Head of caudate nucleus (tissue), 42 donors: Measurements from ENCODE around the gene MYDGF.
A peak's percentile ranks its signal among the peaks of the same experiment; 100 is the strongest.
"Not testable (repeated sequence)": the region's sequence is repeated elsewhere in the genome, so short reads cannot be mapped to it uniquely, and the experiment has no call there.

Experiments used
- DNase-seq, 42 donors: peaks; one replicate each; pipeline versions ENCODE4 v3.0.0 to v3.0.0-alpha.2; 2020 to 2021; ENCODE audit warnings: mixed read lengths in 7 of 42
- intact Hi-C: fragments of 100-400 bp; cut with DNase I; formaldehyde crosslinking; loops from one replicate; pipeline ENCODE4 v1.15.0; 2022

Gene MYDGF

DNA sequence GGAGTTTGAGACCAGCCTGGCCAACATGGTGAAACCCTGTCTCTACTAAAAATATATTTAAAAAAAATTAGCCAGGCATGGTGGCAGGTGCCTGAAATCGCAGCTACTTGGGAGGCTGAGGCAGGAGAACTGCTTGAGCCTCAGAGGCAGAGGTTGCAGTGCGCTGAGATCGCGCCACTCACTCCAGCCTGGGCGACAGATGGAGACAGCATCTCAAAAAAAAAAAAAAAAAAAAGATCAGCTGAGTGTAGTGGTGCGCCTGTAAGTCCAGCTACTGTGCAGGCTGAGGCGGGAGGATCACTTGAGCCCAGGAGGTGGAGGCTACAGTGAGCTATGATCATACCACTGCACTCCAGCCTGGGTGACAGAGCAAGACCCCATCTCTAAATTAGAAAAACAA is 9.9 kb upstream of the MYDGF start:
- DNase-seq, intact Hi-C loops: not testable (repeated sequence)

DNA sequence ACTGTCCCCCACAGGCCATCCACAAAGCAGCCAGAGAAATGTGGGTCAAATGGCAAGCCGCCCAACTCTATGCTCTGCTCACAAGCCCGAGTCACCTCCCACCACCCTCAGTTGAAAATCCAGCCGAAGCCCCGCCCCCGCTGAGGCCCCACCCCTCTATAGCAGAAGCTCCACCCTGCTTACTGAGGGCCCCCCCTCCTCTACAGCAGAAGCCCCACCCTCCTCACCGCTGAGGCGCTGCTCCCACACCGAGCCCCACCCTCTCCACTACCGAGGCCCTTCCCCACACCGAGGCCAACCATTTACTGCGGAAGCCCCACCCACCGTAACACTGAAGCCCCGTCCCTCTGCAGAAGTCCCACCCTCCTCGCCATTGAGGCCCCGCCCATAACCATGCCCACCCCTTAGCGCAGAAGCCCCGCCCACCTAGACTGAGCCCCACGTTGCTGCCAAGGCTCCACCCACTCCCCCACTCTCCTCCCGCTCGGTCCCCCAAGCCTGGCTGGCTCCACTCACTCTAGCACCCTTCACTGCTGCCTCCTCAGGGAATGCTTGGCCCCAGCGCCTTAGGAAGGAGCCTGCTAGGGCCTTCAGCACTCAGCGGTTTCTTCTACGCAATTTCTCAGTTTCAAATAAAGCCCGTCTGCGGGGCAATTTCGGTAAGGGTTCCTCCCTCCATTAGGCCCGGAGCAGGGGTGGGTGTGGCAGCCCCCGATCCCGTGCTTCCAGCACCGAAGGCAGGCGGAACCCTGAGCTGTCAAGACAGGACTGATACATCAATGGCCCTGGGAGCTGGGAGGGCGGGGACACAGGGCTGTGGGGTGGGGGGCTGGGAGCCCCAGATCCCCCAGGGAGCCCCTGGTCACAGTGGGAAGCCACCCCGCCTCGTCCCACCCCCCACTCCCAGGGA is 9.0 kb upstream of the MYDGF start:
- intact Hi-C loops, result no loop called here
- no peak for DNase-seq

DNA sequence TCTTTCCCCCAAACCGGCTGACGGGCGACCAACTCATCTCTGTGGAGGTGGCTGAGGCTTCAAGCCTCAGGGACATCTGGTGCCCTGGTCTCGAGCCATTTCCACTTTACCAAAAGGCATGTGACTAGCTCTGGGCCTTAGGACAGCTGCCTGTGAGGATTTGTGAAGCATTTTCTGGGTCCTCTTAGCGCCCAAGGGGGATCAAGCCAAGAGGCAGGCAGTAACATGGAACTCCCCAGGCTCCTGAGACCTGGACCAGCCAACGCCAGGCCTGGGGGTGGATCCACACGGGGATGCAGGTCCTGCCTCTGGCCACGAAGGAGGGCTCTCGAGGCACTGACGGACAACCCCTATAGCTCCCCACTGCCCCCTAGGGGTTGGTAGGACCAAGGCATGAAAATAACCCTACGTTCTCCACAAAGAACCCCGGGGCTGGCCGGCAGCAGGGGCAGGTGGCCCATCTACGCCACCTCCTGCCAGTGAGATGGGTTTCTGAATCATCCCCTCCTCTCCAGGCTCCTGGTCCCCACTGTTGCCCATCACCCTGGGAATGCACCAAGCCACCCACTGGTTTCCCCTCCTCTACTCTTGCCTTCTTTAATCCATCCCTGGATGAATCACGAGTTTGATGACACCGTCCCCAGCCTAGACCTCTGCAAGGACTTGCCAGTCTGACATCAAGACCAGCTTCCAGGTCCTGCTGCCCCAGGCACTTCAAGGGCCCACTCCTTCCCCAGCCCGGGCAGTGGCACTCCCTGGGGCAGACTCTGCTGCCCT is 7.0 kb upstream of the MYDGF start:
- DNase-seq, result peak in 7 of 42 donors; percentile 11 to 36 (median 25)
- intact Hi-C loops, result no loop called here

DNA sequence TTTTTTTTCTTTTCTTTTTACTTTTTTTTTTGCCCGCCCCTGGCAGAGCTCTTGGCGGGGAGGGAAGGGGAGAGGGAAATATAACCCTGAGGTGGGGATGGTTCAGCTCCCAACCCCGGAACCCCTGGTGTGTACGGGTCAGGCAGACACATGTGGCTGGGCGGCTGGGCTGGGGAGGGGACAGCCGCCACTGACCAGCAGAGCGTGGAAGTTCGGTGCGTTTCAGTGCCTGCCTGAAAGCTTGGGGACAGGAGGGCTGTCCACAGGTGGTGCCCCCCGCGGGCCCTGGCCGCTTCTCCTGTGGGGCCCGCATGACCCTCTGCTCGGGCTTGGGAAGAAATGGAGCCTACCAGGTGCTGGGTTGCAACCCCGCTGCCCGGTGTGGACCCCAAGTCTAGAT is 5.2 kb upstream of the MYDGF start:
- intact Hi-C loops, result no loop called here
- DNase-seq, result no peak

DNA sequence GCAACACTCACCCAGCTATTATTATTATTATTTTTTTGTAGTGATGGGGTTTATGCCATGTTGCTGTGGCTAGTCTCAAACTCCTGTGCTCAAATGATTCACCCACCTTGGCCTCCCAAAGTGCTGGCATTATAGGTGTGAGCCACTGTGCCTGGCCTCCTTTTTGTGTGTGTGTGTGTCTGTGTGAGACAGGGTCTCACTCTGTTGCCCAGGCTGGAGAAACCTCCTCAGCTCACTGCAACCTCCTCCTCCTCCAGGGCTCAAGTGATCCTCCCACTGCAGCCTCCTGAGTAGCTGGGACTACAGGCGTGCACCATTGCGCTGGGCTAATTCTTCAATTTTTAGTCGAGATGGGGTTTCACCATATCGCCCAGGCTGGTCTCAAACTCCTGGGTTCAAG is 3.6 kb upstream of the MYDGF start:
- intact Hi-C loops, result no loop called here
- no peak for DNase-seq

DNA sequence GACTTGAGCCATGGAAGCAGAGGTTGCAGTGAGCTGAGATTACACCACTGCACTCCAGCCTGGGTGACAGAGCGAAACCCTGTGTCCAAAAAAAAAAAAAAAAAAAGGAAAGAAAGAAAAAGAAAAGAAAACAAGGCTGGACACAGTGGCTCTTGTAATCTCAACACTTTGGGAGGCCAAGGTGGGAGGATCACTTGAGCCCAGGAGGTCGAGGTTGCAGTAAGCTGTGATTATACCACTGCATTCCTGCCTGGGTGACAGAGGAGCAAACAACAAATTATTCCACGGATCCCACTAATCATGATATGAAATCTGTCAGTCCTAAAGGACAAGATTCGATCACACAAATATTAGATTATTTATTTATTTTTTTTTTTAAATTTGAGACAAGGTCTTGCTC is 3.1 kb upstream of the MYDGF start:
- intact Hi-C loops, result no loop called here

DNA sequence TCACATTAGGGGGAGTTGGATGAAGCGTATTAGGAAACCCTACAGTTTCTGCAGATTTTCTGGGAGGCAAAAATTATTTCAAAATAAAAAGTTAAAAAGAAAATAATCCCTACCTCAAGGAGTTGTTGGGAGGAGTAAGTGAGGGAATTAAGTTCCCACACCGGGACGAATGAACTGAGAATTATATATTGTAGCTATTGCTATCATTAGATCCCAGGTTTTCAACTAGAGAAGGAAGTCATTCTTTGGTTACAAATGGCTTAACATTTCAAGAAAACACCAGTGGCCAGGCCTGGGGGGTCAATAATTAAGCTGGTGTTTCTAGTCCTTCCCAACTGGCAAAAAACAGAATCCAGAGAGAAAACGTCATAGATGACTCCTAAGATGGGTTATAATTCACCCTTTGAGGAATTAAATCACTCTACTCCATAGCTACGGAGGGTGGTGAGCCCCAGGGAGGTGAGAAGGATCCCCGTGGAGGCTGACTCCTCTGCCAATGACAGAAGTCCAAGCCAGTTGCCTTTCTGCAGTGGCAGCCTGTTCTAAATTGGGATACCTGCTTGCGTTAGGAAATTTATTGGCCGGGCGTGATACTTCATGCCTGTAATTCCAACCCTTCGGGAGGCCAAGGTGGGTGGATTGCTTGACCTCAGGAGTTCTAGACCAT is 1.2 kb upstream of the MYDGF start:
- no peak for DNase-seq
- intact Hi-C loops, result no loop called here

More for the DNA sequence above, 3.1 kb upstream of the MYDGF start:
- no peak for DNase-seq

DNA sequence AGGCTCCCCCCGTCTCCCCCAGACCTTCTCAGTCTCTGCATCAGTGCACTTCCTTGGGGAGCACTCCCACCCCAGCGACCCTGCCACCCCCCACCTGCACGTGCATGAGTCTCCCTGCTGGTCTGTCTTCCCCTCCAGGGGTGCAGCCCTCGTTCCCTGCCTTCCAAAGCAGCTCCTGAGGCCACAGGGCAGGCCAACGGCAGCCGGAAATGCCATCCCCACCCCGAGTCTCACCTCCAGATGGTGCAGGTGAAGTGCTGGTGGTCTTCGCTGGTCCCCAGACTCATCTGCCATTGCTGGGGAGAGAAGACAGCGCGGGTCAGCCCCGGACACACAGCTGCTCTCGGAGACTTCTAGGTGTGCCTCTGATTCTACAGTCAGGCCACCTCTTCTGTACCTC is 5.5 kb downstream of the MYDGF start:
- DNase-seq, result no peak
- intact Hi-C loops, result no loop called here

DNA sequence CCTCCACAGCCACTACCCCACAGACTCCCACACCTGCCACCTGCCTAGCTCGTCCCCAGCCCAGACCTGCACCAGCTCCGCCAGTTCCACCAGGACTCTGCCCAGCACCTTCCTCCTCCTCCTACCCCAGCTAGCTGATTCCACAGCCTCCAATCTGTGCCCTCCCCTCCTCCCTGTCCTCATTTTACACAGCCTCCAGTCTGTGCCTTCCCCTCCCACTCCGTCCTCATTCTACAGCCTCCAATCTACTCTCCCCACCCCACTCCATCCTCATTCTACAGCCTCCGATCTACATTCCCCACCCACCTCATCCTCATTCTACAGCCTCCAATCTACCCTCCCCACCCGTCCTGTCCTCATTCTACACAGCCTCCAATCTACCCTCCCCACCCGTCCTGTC is 7.3 kb downstream of the MYDGF start:
- no peak for DNase-seq
- intact Hi-C loops, result no loop called here

DNA sequence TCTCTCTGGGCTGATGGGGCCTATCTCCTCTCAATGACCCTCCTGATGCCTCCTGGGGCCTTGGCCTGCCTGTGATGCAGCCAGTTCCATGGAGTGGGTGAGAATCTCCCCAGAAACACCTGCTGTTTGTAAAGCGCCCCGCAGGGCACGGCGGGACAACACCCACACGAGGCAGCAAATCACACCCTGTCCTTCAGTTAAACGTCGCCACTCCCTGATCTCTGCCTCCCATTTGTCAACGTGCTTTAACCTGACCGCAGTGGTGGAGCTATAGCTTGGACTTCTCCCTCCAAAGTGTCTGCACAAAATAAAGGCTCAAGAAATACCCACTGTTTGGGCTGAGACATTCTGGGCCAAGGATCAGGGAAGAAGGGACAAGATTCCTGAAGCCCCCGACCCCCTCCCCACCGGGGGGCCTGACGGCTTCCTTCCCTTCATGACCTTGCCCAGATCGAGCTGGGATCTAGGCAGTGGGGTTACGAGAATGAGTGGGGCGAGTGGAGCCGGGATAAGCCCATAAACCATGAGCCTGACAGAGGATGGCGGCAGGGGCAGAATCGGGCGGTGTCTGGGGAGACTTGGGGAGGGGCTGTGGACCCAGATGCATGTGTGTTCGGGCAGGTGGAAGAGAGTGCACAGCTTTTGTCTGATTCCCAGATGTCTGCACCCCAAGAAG is 8.0 kb downstream of the MYDGF start:
- DNase-seq, result no peak

DNA sequence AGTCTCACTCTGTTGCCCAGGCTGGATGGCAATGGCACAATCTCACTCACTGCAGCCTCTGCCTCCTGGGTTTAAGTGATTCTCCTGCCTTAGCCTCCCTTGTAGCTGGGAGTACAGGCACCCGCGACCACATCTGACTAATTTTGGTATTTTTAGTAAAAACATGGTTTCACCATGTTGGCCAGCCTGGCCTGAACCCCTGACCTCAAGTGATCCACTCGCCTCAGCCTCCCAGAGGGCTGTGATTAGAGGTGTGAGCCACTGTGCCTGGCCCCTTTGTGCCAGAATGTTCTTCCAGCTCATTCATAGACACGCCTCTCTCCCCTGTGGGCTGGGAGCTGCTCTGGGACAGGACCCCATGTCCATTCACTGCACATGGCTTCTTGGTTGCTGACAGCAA is 9.1 kb downstream of the MYDGF start:
- intact Hi-C loops, result no loop called here
- DNase-seq, result no peak

More for the DNA sequence above, 8.0 kb downstream of the MYDGF start:
- intact Hi-C loops, result no loop called here

DNA sequence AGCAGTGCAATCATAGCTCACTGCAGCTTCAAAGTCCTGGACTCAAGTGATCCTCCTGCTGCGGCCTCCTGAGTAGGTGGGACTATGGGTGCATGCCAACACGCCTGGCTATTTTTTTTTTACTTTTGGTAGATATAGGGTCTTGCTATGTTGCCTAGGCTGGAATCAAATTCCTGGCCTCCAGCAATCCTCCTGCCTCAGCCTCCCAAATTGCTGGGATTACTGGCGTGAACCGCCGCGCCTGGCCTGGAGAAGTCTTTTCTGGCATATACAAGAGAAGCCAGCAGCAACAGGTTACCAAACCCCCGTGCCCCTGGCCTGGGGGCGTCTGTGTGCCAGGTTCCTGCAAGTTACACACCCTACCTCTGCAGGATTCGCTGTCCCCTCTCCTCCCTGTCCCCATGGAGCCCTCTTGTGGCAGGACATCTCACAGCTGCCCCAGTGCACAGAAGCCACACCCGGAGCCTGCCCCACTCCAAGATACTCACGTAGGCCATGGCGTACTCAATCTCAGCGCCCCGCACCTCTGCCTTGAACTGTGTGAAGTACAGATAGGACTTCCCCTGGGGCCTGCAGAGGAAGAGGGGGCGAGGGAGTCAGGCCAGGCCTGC is 9.9 kb downstream of the MYDGF start:
- peak in 1 of 42 donors; percentile 14 for DNase-seq
- intact Hi-C loops, result no loop called here

DNA sequence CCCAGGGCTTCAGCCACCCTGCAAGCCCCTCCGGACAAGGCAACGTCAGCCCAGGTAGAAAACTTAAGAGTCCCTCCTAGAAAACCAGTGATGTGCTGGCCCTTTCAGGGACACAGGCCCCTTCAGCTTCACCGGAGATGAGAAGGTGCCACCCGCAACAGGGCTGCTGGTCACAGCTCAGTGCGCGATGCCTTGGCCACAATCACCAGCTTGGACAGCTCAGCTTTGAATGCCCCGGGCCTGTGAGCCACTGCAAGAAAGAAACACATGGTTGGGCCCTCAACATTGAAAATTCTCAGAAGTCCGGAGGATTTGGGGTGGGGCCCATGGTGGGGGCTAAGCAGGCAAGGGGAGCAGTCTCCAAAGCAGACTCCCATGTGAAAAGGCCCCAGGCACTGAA is 12.3 kb downstream of the MYDGF start:
- intact Hi-C loops, result no loop called here
- DNase-seq, result no peak

DNA sequence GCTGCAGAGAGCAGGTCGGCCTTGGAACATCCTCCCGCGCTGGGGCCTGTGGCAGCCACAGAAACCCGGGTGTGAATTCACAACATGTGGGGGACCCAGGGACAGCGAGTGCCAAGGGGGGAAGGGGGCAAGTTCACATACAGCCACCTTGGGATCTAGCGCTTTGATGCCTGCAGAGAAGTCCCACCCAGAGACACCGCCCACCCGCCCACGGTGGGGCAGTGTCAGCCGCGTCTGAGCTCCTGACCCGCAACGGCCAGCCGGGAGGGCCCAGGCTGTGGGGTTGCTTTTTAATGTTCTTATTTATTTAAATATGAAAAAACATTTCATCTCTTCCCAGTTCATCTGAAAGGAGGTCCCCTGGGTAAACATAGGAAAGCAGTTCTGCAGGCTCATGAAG is 12.9 kb downstream of the MYDGF start:
- no peak for DNase-seq
- intact Hi-C loops, result no loop called here

DNA sequence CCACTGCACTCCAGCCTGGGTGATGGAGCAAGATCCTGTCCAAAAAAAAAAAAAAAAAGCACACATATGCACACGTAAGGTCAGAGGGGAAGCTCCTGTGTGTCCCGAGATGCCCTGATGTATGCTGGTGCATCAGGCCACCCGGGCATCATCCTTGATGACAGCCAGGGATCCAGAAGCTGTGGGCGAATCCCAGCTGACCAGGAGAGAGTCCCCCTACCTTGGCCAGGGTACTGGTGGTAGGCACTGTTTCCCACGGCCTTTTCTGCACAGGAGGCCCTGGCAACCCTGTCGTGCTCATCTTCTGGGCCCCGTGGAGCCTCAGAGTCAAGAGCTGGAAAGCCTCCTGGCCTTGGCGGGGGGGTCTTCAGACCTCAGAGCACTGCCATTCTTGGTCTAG is 14.0 kb downstream of the MYDGF start:
- intact Hi-C loops, result no loop called here
- no peak for DNase-seq

DNA sequence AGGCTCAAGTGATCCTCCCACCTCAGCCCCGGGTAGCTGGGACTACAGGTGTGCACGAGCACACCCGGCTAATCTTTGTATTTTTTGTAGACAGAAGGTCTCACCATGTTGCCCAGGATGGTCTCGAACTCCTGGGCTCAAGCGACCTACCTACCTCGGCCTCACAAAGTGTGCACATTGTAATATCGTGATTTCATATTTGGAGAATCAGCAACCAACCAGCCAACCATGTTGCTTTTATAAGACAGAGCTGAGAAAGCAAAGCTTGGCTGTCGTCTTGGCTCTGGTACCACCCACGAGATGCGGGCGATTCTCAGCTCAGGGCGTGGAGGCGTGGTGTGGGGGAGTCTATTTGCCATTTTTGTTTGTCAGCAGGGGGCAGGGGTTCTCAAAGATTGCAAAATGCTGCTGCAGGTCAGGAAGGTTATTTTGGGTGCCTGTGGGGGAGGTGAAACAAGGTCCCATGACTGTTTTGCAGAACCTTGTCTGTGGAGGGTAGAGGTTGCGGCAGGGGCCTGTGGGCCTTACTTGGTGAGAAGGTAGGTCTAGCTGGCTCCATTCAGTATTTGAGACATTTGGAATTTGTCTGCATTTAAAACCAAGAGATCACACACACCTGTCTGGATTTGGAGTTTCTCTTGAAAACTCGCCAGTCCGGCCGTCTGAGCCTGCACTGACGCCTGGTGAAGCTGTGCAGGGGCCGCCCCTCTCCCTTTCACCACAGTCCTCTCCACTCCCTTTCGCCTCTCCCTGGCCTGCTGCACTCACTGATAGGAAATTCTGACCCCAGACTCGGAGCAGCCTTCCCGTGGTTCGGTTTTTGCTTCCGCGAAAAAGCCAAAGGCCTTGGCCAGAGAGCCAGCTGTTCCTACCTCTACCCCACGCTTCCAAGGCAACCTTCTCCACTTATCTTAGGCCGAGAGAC is 15.4 kb downstream of the MYDGF start:
- peak in 41 of 42 donors; percentile 32 to 89 (median 66) for DNase-seq
- intact Hi-C loops, result no loop called here

DNA sequence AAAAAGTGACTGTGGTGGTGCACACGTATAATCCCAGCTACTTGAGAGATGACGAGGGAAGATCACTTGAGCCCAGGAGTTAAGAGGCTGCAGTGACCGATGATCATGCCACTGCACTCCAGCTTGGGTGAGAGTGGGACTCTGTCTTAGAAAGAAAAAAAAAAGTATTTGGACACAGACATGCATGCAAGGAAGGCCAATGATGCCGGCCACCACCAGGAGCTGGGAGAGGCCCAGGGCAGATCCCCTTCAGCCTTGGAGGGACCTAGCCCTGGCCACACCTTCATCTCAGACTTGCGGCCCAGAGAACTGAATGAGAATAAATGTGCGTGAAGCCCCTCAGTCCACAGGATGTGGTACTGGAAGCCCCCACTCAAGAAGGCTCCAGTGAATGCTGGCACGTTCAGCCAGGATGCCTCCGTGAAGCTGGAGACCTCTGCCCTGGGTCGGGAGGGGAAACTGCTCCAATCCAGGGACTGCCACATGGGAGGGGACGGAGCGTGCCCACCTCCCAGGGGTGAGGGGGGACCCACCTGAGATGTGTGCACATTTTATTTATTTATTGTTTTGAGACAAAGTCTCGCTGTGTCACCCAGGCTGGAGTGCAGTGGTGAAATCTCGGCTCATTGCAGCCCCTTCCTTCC is 16.2 kb downstream of the MYDGF start:
- intact Hi-C loops, result no loop called here
- DNase-seq, result no peak
